MM.1S (cell line): ENCODE measurements around the gene MCU.

ENCODE experiments used
- CTCF ChIP-seq: fragments of 300-600 bp; sonication (generic); IDR thresholded peaks from 2 replicates; pipeline ENCODE4 v1.5.1; 2016; ENCODE audit warnings: antibody characterized with exemption, low read length, mixed read lengths
- EZH2 ChIP-seq: fragments of 300-600 bp; sonication (generic); optimal IDR thresholded peaks from 2 replicates; pipeline ENCODE3; 2017; ENCODE audit warnings: low read depth, mild to moderate bottlenecking, antibody characterized with exemption, low read length, mixed read lengths
- EZH2phosphoT487 ChIP-seq: fragments of 300-600 bp; sonication (generic); IDR thresholded peaks from 2 replicates; pipeline ENCODE4 v1.6.1; 2018; ENCODE audit warnings: antibody characterized with exemption, low read length

GRCh38 chr10:72842164-72842563 lies 150.2 kb downstream of the MCU start:
- TF ChIP-seq CTCF: no peak
- no peak for TF ChIP-seq EZH2
- TF ChIP-seq EZH2phosphoT487: no peak
